A673 (cell line): Measurements from ENCODE around the gene STEAP1B. TPM values are rescaled to one million over a fixed set of nuclear protein-coding genes. Genes with fewer than 3 reads are reported as not detected.

Source experiments
- BruUV-seq: library from RNA; stranded (reverse); fragments of 400-500 nt; replicated peaks from 2 replicates; lab custom pipeline; 2021; lab: Mats Ljungman, UMichigan
- CTCF ChIA-PET: fragments of 300-600 bp; sonication (Branson Sonifier 250); formaldehyde crosslinking; loops from one replicate; lab custom pipeline; 2022; ENCODE audit warnings: antibody characterized with exemption; lab: Charles Lee
- POLR2A ChIA-PET: fragments of 300-600 bp; sonication (Branson Sonifier 250); formaldehyde crosslinking; loops from one replicate; lab custom pipeline; 2022; ENCODE audit warnings: antibody characterized with exemption; ENCODE audit not compliant: low non-redundant PET; lab: Charles Lee
- DNase-seq: peaks from one replicate; pipeline ENCODE4 v3.0.0-alpha.2; 2015; ENCODE audit warnings: low spot score
- H3K27ac ChIP-seq: fragments of 200-600 bp; sonication (generic); 2 replicates; pipeline ENCODE4 v1.5.1; 2016; ENCODE audit warnings: mixed run types, low read depth, mild to moderate bottlenecking, mixed read lengths, antibody characterized with exemption, low read length; ENCODE audit not compliant: poor library complexity, severe bottlenecking
- H3K27me3 ChIP-seq: fragments of 200-600 bp; sonication (generic); replicated peaks from 2 replicates; pipeline ENCODE4 v1.6.1; 2017; ENCODE audit warnings: mixed run types, low read depth, mild to moderate bottlenecking, mixed read lengths, antibody characterized with exemption, low read length; ENCODE audit not compliant: insufficient read depth, poor library complexity
- H3K36me3 ChIP-seq: fragments of 200-600 bp; sonication (generic); 2 replicates; pipeline ENCODE4 v1.6.1; 2016; ENCODE audit warnings: mixed run types, mild to moderate bottlenecking, mixed read lengths, antibody characterized with exemption, low read length; ENCODE audit not compliant: insufficient read depth, poor library complexity, severe bottlenecking
- H3K4me1 ChIP-seq: fragments of 200-600 bp; sonication (generic); 2 replicates; pipeline ENCODE4 v1.6.1; 2017; ENCODE audit warnings: mixed run types, mild to moderate bottlenecking, mixed read lengths, antibody characterized with exemption, low read length; ENCODE audit not compliant: insufficient read depth, poor library complexity, severe bottlenecking
- H3K4me3 ChIP-seq: fragments of 200-600 bp; sonication (generic); 2 replicates; pipeline ENCODE4 v1.5.1; 2016; ENCODE audit warnings: low read depth, mixed run types, mild to moderate bottlenecking, mixed read lengths, low read length; ENCODE audit not compliant: poor library complexity, severe bottlenecking
- H3K9me3 ChIP-seq: fragments of 200-600 bp; sonication (generic); 2 replicates; pipeline ENCODE4 v1.6.1; 2016; ENCODE audit warnings: mixed run types, low read depth, mild to moderate bottlenecking, mixed read lengths, antibody characterized with exemption, low read length; ENCODE audit not compliant: poor library complexity, severe bottlenecking
- EZH2 ChIP-seq: fragments of 200-600 bp; sonication (generic); IDR thresholded peaks from 2 replicates; pipeline ENCODE4 v1.6.1; 2017; ENCODE audit warnings: borderline replicate concordance, low read depth, mild to moderate bottlenecking, mixed read lengths, antibody characterized with exemption, low read length; ENCODE audit not compliant: poor library complexity, severe bottlenecking
- intact Hi-C: fragments of 100-400 bp; cut with micrococcal nuclease; formaldehyde crosslinking; loops from one replicate; pipeline ENCODE4 v1.10.0; 2022; ENCODE audit not compliant: unreplicated experiment
- total RNA-seq: library from RNA; stranded (reverse); gene quantifications from 2 replicates; pipeline ENCODE4 v1.2.3, GENCODE V29; 2021
- TF ChIP-seq, protein P1 (sequence below): fragments of 300-800, 200-600 bp; sonication (generic); conservative IDR thresholded peaks from 2 replicates; pipeline ENCODE4 v1.5.1; 2017; ENCODE audit warnings: low read depth, mild to moderate bottlenecking, antibody characterized with exemption, low read length, moderate library complexity, mixed read lengths

Gene STEAP1B
- total RNA-seq, 1 experiment from 2014 or later = 49.9 TPM

GRCh38 chr7:22397981-22398380 lies 102.0 kb downstream of the STEAP1B start:
- intact Hi-C loops = no loop called here
- no peaks in the 10 kb centered on the region for H3K27me3 ChIP-seq
- POLR2A ChIA-PET = no interaction called here
- H3K4me3 ChIP-seq = no peak overlapping the region
- CTCF ChIA-PET = no interaction called here
- no peak for DNase-seq
- H3K9me3 ChIP-seq = no peaks in the 10 kb centered on the region
- no peaks in the 10 kb centered on the region for H3K4me1 ChIP-seq
- no peaks in the 10 kb centered on the region for H3K36me3 ChIP-seq
- TF ChIP-seq, protein P1, sequence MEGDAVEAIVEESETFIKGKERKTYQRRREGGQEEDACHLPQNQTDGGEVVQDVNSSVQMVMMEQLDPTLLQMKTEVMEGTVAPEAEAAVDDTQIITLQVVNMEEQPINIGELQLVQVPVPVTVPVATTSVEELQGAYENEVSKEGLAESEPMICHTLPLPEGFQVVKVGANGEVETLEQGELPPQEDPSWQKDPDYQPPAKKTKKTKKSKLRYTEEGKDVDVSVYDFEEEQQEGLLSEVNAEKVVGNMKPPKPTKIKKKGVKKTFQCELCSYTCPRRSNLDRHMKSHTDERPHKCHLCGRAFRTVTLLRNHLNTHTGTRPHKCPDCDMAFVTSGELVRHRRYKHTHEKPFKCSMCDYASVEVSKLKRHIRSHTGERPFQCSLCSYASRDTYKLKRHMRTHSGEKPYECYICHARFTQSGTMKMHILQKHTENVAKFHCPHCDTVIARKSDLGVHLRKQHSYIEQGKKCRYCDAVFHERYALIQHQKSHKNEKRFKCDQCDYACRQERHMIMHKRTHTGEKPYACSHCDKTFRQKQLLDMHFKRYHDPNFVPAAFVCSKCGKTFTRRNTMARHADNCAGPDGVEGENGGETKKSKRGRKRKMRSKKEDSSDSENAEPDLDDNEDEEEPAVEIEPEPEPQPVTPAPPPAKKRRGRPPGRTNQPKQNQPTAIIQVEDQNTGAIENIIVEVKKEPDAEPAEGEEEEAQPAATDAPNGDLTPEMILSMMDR = no peak
- TF ChIP-seq EZH2 = no peak
- no peak overlapping the region for H3K27ac ChIP-seq
- no TSS peak for BruUV-seq

- H3K36me3 ChIP-seq = no peaks in the 10 kb centered on the region
- CTCF ChIA-PET = no interaction called here
- POLR2A ChIA-PET = no interaction called here
- DNase-seq = no peak
- H3K4me1 ChIP-seq = no peaks in the 10 kb centered on the region
- BruUV-seq = no TSS peak
- H3K27ac ChIP-seq = no peak overlapping the region
- intact Hi-C loops = no loop called here
- H3K27me3 ChIP-seq = no peaks in the 10 kb centered on the region
- H3K4me3 ChIP-seq = no peak overlapping the region
- no peaks in the 10 kb centered on the region for H3K9me3 ChIP-seq
- TF ChIP-seq EZH2 = no peak
- TF ChIP-seq, protein P1 = no peak
These were observed 104.8 kb downstream of the STEAP1B start for GRCh38 chr7:22395222-22395621.

DNA sequence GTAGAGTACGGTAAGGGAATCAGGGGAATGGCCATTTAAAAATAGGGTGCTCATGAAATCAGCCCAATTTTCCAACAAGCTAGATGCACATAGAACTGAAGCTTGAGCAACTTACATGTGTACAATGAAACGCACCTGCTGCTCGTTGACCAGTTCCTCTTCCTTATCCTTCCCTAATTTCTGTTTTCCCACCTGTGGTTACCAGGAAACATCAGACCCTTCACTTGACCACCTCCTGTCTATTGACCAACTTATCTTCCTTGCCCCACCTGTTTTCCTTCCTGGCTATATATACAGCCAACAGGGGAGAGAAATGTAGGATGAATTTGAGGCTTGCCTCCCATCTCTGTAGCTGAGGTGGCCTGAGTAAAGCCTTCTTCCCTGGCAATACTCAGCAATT lies 105.2 kb downstream of the STEAP1B start:
- POLR2A ChIA-PET = no interaction called here
- Histone ChIP-seq H3K27me3 (no peaks in the 10 kb centered on the region), H3K4me3 (no peak overlapping the region), H3K36me3 (no peaks in the 10 kb centered on the region), H3K9me3 (no peaks in the 10 kb centered on the region), H3K4me1 (no peaks in the 10 kb centered on the region), H3K27ac (no peak overlapping the region)
- intact Hi-C loops = no loop called here
- DNase-seq = no peak
- BruUV-seq = no TSS peak
- CTCF ChIA-PET = no interaction called here
- TF ChIP-seq, protein P1 = no peak
- TF ChIP-seq EZH2 = no peak
